GM18907 (cell line): ENCODE measurements around the gene CENPM.

Experiments
- ATAC-seq: cut with Tn5 transposase; IDR thresholded peaks from one replicate; pipeline ENCODE4 v1.9.1; 2021; ENCODE audit warnings: mild to moderate bottlenecking, moderate library complexity; ENCODE audit not compliant: unreplicated experiment

The CENPM gene, protein sequence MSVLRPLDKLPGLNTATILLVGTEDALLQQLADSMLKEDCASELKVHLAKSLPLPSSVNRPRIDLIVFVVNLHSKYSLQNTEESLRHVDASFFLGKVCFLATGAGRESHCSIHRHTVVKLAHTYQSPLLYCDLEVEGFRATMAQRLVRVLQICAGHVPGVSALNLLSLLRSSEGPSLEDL

GRCh38 chr22:41946629-41947423 is at the start of gene CENPM:
CENPM (minus strand) TSS chr22:41947152; CDS start chr22:41947076, 76 bp downstream.
- peak; percentile 74 for ATAC-seq

DNA sequence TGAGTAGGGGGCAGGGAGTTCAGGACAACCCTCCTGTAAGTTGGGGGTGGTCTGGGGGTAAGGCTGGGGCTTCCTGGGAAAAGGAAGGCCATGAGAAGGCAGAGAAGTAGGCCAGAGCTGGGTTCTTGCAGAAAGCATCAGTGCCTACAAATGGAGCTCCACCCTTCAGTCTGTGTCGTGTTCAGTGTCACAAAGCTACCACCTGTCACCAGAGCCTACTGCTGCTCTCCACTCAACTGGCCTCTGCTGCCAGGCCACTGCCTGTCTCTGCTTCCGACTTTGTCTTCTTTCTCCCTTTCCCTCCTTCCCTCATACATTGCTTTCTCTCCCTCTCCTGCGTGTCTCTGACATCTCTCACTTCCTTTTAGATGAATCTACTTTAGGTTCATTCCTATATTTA is 48.3 kb upstream of the CENPM start:
- no peak for ATAC-seq

GRCh38 chr22:41992496-41992895 is 45.5 kb upstream of the CENPM start:
- ATAC-seq, result no peak

DNA sequence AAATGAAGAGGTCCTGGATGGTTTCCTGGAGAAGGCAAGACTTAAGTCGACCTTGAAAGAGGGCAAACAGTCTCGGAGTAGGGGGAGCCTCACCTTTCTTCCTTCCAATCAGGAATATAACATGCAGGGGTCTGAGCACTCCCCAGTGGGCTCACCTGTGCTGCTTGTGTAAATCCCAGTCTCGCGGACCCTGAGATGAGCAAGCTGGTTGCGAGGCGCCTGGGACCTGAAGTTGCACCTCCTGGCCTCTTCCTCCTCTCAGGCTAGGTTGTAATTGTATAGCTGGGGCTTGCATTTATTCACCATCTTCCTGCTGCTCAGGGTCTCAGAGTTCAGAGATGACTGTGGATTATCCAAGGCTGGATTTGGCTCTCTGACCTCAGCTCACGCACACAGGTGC is 44.2 kb upstream of the CENPM start:
- no peak for ATAC-seq

- no peak for ATAC-seq
Observed at GRCh38 chr22:41989246-41989645, 42.3 kb upstream of the CENPM start.

DNA sequence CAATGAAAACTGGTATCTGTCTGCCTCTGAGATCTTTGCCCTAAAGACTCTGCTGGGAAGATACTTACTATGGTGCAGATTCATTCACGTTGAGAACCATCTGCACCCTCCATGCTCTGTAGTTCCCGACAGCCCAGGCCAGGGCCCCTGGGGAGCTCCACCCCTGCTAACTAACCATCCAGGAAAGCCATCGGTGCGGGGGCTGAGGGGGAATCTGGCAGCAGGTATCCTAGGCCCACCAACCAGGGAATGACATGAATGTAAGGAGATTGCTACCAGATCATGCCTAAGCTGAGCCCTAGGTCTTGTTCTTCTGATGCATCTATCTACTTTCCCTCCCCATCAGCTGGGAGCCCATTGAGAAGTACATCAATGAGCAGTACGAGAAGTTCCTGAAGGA is 40.3 kb upstream of the CENPM start:
- ATAC-seq, result no peak

DNA sequence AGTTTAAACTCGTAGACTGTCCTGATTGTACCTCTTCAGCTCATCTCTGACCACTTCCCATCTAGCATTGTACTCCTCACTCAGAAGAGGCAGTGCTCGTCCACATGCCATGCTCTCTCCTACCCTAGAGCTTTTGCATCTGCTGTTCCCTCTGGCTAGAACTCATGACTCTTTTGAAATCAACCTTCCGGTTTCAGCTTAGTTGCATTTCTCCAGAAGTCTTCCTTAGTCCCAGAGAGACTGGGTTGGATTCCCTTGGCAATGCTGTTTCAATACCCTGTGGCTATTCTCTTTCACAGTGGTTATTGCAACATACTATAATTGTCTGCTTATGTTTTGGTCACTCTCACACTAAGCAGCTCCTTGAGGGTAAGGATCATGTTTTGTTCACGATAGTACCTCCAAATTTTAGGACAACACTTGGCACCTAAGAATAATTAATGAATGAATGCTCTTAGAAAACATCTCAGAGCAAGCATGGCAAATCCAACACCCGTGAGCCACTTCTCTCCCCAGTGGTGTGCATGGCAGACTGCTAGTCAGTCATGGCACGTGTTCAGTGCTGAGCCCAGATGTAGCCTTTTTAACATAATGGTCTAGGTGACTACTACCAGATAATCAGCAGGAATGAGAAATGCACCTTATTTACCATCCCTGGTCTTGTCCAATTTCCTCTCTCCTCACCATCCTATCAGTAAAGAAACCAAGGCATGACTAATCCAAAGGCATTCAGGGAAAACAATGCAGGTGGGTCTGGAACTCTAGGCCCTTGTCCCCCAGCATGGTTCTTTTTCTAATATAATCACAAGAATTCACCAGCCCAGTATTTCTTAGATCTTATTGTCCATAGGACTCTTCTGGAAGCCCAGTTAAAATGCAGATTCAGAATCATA is 36.8 kb upstream of the CENPM start:
- ATAC-seq, result no peak

DNA sequence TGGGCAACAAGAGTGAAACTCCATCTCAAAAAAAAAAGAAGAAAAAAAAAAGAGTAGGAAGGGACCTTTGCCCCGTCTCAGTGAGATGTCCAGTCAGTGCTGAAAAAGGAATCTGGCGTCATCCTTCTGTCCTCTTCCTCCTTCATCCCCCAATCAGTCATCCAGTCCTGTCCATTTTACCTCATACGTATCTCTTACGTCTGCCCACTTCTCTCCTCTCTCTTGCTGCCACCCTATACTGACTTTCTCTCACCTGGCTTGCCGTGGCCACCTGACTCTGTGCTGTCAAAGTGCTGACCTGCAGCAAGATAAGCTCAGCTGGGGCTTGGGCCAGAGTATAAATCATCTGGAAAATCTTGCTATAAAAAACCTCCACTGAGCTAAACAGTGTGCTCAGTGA is 35.9 kb upstream of the CENPM start:
- ATAC-seq, result no peak

DNA sequence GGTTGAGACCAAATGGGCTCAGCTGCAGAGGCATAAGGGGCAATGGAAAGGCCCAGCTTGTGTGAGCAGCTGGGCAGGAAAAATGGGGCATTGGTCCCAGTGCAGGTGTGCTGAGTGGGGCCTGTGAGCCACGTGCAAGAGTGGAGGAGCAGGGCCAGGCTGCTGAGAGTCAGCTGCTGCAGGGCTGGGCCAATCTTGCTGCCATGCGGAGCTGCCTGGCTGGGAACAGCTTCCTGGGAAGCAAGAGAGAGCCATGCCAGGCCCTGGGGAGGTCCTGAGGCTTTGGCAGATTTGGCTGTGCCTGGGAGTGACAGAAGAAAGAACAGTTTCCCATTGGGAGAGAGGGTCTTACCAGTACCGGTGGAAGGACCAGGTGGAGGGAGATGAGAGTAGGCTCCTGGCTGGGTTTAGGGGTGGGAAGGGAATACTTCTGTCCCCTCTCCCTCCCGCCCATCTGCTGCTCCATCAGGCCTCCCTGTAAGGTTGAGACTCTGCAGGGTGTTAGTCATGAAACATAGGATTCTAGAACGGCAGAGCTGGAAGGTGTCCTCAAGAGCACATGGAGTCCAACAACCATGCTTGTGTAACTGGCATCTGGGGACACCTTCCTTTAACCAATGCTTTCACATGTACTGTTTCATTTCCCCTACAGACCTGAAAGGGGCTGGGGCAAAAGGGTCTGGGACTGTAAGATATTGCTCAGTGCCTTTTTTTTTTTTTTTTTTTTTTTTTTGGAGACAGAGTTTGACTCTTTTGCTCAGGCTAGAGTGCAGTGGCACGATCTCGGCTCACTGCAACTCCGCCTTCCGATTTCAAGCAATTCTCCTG is 32.7 kb upstream of the CENPM start:
- ATAC-seq, result no peak

GRCh38 chr22:41978732-41979131 is 31.8 kb upstream of the CENPM start:
- no peak for ATAC-seq

GRCh38 chr22:41976961-41977566 is 30.1 kb upstream of the CENPM start:
- no peak for ATAC-seq

GRCh38 chr22:41976070-41976901 is 29.3 kb upstream of the CENPM start:
- no peak for ATAC-seq

DNA sequence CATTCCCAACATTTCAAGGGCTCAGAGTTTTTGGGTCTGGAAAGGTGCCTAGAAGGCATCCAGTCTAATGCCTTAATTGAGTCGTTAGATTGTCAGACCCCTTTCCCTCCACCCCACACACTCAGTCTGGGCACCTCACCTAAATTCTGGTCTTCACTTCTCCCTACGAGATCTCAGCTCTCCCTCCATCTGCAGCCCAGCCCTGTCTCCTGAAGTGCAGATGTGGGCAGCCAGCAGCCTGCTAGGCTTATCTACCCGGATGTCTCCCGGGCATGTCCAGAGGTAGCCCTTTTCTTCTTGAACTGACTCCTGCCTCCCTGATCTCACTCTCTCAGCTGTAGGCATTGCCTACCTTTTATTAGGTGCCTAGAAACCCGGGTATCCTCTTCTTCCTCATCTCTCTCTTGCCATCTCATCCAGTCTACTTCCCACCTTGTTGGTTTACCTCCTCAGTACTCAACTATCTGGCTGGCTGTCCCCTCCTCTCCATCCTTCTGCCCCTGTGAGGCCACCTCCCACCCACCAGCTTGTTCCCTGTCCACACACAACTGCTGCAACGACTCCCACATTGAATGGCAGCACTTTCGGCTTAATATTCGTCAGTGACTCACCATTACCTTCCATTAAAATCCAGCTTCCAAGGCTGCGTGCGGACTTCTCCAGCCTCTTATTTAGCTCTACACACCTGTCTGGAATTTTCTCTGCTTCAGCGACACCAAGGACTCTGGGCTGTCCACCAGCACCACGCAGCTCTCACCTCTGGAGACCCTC is 28.5 kb upstream of the CENPM start:
- no peak for ATAC-seq

- no peak for ATAC-seq
Observed at GRCh38 chr22:41974691-41975290, 27.8 kb upstream of the CENPM start.

GRCh38 chr22:41971431-41971830 is 24.5 kb upstream of the CENPM start:
- no peak for ATAC-seq

- no peak for ATAC-seq
Observed at GRCh38 chr22:41970601-41971000, 23.6 kb upstream of the CENPM start.

- ATAC-seq, result no peak
Observed at GRCh38 chr22:41969110-41969646, 22.2 kb upstream of the CENPM start, which contains the start of gene SEPTIN3. SEPTIN3 (plus strand) TSS chr22:41969443; CDS start chr22:41971493, 2,050 bp downstream.

DNA sequence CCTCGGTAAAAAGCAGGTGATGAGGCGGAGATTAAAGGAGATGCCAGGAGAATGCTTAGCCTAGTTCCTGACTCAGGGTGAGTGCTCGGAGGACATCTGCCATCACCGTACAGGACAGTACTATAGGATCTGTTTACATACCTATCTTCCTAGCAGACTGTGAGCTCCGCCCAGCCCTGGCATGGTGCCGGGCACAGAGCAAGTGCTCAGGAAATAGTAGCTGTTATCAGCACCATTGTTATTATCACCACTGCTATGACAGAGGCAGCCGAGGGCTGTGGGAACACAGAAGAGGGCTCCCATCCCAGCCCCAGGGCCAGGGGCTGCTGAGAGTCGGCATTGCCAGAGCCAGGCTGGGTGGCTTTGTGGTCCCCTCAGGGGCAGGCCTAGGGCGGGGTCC is 21.6 kb upstream of the CENPM start:
- no peak for ATAC-seq
